ENCODE measurements around the gene SLC36A1. TPM values are rescaled to one million over a fixed set of nuclear protein-coding genes. Genes with fewer than 3 reads are reported as not detected.

SLC36A1 gene
- polyA plus RNA-seq, 1 experiment: 26.0 TPM

GRCh38 chr5:151474799-151475198, 27.4 kb downstream of the SLC36A1 start:
- ChIA-PET CTCF (interaction anchor here (1.4 to 1.6 kb wide), 3 partner anchors 23 to 177 kb away, joined by 4 to 5 read pairs (median 4); partner anchors contain the start of gene SLC36A1), POLR2A (no interaction called here)
- no peak overlapping the region for H3K4me3 ChIP-seq (ENCODE audit: low read depth, low read length)
- H3K27me3 ChIP-seq (ENCODE audit: control insufficient read depth, insufficient read depth, low read length): no peaks in the 10 kb centered on the region
- no peak for DNase-seq (ENCODE audit: low read depth)
- no peak for TF ChIP-seq CTCF (IDR thresholded peaks at IDR 0.05; ENCODE audit: insufficient read depth, low read depth, low read length)
- H3K36me3 ChIP-seq (ENCODE audit: control insufficient read depth, insufficient read depth, low read length): peaks cover 1% of the 10 kb centered on the region

GRCh38 chr5:151475388-151475787, 28.0 kb downstream of the SLC36A1 start:
- Histone ChIP-seq H3K4me3 (ENCODE audit: low read depth, low read length) (no peak overlapping the region), H3K27me3 (ENCODE audit: control insufficient read depth, insufficient read depth, low read length) (no peaks in the 10 kb centered on the region), H3K36me3 (ENCODE audit: control insufficient read depth, insufficient read depth, low read length) (peaks cover 1% of the 10 kb centered on the region)
- no peak for TF ChIP-seq CTCF (IDR thresholded peaks at IDR 0.05; ENCODE audit: insufficient read depth, low read depth, low read length)
- ChIA-PET CTCF (interaction anchor here (1.5 to 1.6 kb wide), 2 partner anchors 24 to 28 kb away, joined by 4 to 5 read pairs; partner anchors contain the start of gene SLC36A1), POLR2A (no interaction called here)
- no peak for DNase-seq (ENCODE audit: low read depth)

GRCh38 chr5:151476016-151476415, 28.6 kb downstream of the SLC36A1 start:
- TF ChIP-seq CTCF (IDR thresholded peaks at IDR 0.05; ENCODE audit: insufficient read depth, low read depth, low read length): no peak
- no peaks in the 10 kb centered on the region for H3K27me3 ChIP-seq (ENCODE audit: control insufficient read depth, insufficient read depth, low read length)
- no peak for DNase-seq (ENCODE audit: low read depth)
- H3K36me3 ChIP-seq (ENCODE audit: control insufficient read depth, insufficient read depth, low read length): peaks cover 1% of the 10 kb centered on the region
- ChIA-PET POLR2A (no interaction called here), CTCF (interaction anchor here (1.5 to 1.6 kb wide), 2 partner anchors 24 to 28 kb away, joined by 4 to 5 read pairs; partner anchors contain the start of gene SLC36A1)
- H3K4me3 ChIP-seq (ENCODE audit: low read depth, low read length): no peak overlapping the region

GRCh38 chr5:151477101-151477500, 29.7 kb downstream of the SLC36A1 start:
- DNase-seq (ENCODE audit: low read depth): no peak
- POLR2A ChIA-PET: no interaction called here
- Histone ChIP-seq H3K4me3 (ENCODE audit: low read depth, low read length) (no peak overlapping the region), H3K36me3 (ENCODE audit: control insufficient read depth, insufficient read depth, low read length) (peaks cover 1% of the 10 kb centered on the region), H3K27me3 (ENCODE audit: control insufficient read depth, insufficient read depth, low read length) (no peaks in the 10 kb centered on the region)
- CTCF ChIA-PET: interaction anchor here (1.0 kb wide), 1 partner anchor 24 kb away, joined by 4 read pairs; no protein-coding TSS in a partner anchor
- TF ChIP-seq CTCF (IDR thresholded peaks at IDR 0.05; ENCODE audit: insufficient read depth, low read depth, low read length): no peak

- DNase-seq (ENCODE audit: low read depth): no peak
- H3K27me3 ChIP-seq (ENCODE audit: control insufficient read depth, insufficient read depth, low read length): no peaks in the 10 kb centered on the region
Measured at GRCh38 chr5:151480384-151481293, 33.2 kb downstream of the SLC36A1 start.

More at GRCh38 chr5:151480384-151481293, 33.2 kb downstream of the SLC36A1 start:
- ChIA-PET CTCF (interaction anchor here (0.9 to 1.7 kb wide), 5 partner anchors 9 to 43 kb away, joined by 3 to 5 read pairs (median 4); partner anchors contain the start of gene SLC36A1), POLR2A (no interaction called here)
- Histone ChIP-seq H3K4me3 (ENCODE audit: low read depth, low read length) (no peak overlapping the region), H3K36me3 (ENCODE audit: control insufficient read depth, insufficient read depth, low read length) (peaks cover 6% of the 10 kb centered on the region)
- TF ChIP-seq CTCF (IDR thresholded peaks at IDR 0.05; ENCODE audit: insufficient read depth, low read depth, low read length): no peak
